DND-41 (cell line): Measurements from ENCODE around the gene EMC8.

Experiments
- ATAC-seq: fragments of 200-7000 bp; cut with Tn5 transposase; 3 replicates; pipeline ENCODE4 v1.9.1; 2021; ENCODE audit warnings: low read depth; ENCODE audit not compliant: insufficient read depth
- DNase-seq: peaks from one replicate; pipeline ENCODE4 v3.0.0-alpha.2; 2020
- H2AFZ ChIP-seq: 2 replicates; pipeline ENCODE4 v1.6.0; 2012; ENCODE audit warnings: low read depth, low read length
- H3K27ac ChIP-seq: 2 replicates; pipeline ENCODE4 v1.5.1; 2012; ENCODE audit warnings: low read length, inconsistent platforms
- H3K27me3 ChIP-seq: fragments of 200-600 bp; sonication (generic); 2 replicates; pipeline ENCODE4 v1.6.0; 2012; ENCODE audit warnings: low read length, mild to moderate bottlenecking, inconsistent platforms; ENCODE audit not compliant: insufficient read depth, poor library complexity
- H3K36me3 ChIP-seq: 2 replicates; pipeline ENCODE4 v1.5.1; 2012; ENCODE audit warnings: low read length, inconsistent platforms; ENCODE audit not compliant: insufficient read depth
- H3K4me1 ChIP-seq: 2 replicates; pipeline ENCODE4 v1.5.1; 2012; ENCODE audit warnings: mild to moderate bottlenecking, low read length; ENCODE audit not compliant: insufficient read depth
- H3K4me2 ChIP-seq: 2 replicates; pipeline ENCODE4 v1.6.0; 2012; ENCODE audit warnings: mild to moderate bottlenecking, moderate library complexity, low read length, inconsistent platforms; ENCODE audit not compliant: insufficient read depth
- H3K4me3 ChIP-seq, 2 experiments: fragments of 200-600 bp in 1 of 2; shearing (Covaris generic) in 1 of 2; 2 replicates each; pipeline ENCODE4 v1.5.1; 2012 to 2016; ENCODE audit warnings: inconsistent platforms in 2 of 2, low read length in 2 of 2, mild to moderate bottlenecking in 2 of 2, low read depth in 1 of 2, moderate library complexity in 1 of 2
- H3K79me2 ChIP-seq: 2 replicates; pipeline ENCODE4 v1.6.0; 2012; ENCODE audit warnings: low read length, inconsistent platforms; ENCODE audit not compliant: insufficient read depth
- H3K9ac ChIP-seq: 2 replicates; pipeline ENCODE4 v1.6.0; 2012; ENCODE audit warnings: low read depth, mild to moderate bottlenecking, inconsistent platforms, low read length, moderate library complexity
- H3K9me3 ChIP-seq: 2 replicates; pipeline ENCODE4 v1.5.1; 2012; ENCODE audit warnings: low read length, moderate library complexity, mild to moderate bottlenecking, inconsistent platforms; ENCODE audit not compliant: insufficient read depth, severe bottlenecking
- H4K20me1 ChIP-seq: 2 replicates; pipeline ENCODE4 v1.6.0; 2012; ENCODE audit warnings: low read length; ENCODE audit not compliant: insufficient read depth
- EZH2 ChIP-seq: IDR thresholded peaks from 3 replicates; pipeline ENCODE4 v1.6.1; 2012; ENCODE audit warnings: borderline replicate concordance, low read depth, mild to moderate bottlenecking, moderate library complexity, low read length, inconsistent platforms; ENCODE audit not compliant: severe bottlenecking
- TF ChIP-seq, protein P1 (sequence below): IDR thresholded peaks from 2 replicates; pipeline ENCODE4 v1.5.1; 2012; ENCODE audit warnings: borderline replicate concordance, low read length, moderate library complexity, mild to moderate bottlenecking; ENCODE audit not compliant: poor library complexity, severe bottlenecking; ENCODE audit errors: extremely low read depth

Gene EMC8

DNA sequence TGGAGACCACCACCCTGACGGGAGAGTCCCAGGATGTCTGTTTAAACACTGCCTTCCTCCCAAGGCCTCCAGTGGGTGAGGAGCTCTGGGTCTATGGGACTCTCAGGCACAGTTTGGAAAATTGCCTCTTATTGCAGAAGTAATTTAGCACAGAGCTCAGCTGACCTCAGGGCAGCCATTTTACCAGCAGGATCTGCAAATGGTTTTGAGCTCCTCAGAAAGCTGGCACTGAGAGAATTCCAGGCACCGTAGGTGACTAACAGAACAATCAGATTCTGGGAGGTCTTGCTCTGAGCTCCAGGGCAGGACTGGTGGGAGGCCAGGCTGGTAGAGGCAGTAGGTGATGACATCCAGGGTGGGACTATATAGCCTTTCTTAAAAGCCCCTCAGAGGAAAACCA, 31.1 kb downstream of the EMC8 start:
- H2AFZ ChIP-seq: no peak overlapping the region
- H3K4me2 ChIP-seq: no peak overlapping the region

GRCh38 chr16:85767531-85767930, 31.8 kb downstream of the EMC8 start:
- no peaks in the 10 kb centered on the region for H3K79me2 ChIP-seq
- no peak for DNase-seq
- no peak overlapping the region for H3K27ac ChIP-seq
- H3K4me2 ChIP-seq: no peak overlapping the region
- H3K27me3 ChIP-seq: no peaks in the 10 kb centered on the region
- no peak overlapping the region for H2AFZ ChIP-seq
- H3K9me3 ChIP-seq: no peaks in the 10 kb centered on the region
- H4K20me1 ChIP-seq: 0 out of 2 replicates have a peak, but pooled peaks cover 4% of the 10 kb centered on the region
- no peaks in the 10 kb centered on the region for H3K36me3 ChIP-seq
- no peak for ATAC-seq
- no peaks in the 10 kb centered on the region for H3K4me1 ChIP-seq
- H3K9ac ChIP-seq: no peak overlapping the region
- TF ChIP-seq, protein P1, sequence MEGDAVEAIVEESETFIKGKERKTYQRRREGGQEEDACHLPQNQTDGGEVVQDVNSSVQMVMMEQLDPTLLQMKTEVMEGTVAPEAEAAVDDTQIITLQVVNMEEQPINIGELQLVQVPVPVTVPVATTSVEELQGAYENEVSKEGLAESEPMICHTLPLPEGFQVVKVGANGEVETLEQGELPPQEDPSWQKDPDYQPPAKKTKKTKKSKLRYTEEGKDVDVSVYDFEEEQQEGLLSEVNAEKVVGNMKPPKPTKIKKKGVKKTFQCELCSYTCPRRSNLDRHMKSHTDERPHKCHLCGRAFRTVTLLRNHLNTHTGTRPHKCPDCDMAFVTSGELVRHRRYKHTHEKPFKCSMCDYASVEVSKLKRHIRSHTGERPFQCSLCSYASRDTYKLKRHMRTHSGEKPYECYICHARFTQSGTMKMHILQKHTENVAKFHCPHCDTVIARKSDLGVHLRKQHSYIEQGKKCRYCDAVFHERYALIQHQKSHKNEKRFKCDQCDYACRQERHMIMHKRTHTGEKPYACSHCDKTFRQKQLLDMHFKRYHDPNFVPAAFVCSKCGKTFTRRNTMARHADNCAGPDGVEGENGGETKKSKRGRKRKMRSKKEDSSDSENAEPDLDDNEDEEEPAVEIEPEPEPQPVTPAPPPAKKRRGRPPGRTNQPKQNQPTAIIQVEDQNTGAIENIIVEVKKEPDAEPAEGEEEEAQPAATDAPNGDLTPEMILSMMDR: no peak
- TF ChIP-seq EZH2: no peak
- no peak overlapping the region for H3K4me3 ChIP-seq

More for the DNA sequence above, 31.1 kb downstream of the EMC8 start:
- Histone ChIP-seq H3K4me1 (no peaks in the 10 kb centered on the region), H4K20me1 (0 out of 2 replicates have a peak, but pooled peaks cover 4% of the 10 kb centered on the region), H3K27me3 (no peaks in the 10 kb centered on the region), H3K27ac (no peak overlapping the region), H3K4me3 (no peak overlapping the region), H3K36me3 (no peaks in the 10 kb centered on the region), H3K79me2 (no peaks in the 10 kb centered on the region), H3K9ac (no peak overlapping the region), H3K9me3 (no peaks in the 10 kb centered on the region)
- no peak for TF ChIP-seq EZH2
- TF ChIP-seq, protein P1: no peak
- no peak for ATAC-seq
- DNase-seq: no peak

DNA sequence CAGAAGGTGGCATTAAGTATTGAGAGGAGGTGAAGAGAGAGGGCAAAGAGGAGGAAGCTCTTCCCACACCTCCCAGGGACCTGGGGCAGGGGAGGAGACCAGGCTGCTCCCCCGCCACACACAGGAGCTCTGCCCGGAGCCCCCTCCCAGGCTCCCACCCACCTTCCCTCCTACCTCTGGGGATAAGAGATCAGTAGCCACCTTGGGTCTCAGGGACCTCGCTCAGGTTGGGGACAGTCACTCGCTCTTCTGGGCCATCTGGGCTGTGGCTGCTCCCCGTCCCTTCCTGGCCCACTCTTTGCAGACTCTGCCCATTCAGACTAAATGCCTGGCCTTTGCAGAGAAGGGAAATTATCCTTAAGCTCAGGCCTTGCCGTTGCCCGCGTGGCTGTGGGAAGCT, 33.6 kb downstream of the EMC8 start:
- no peak for TF ChIP-seq EZH2
- TF ChIP-seq, protein P1: no peak
- Histone ChIP-seq H3K36me3 (no peaks in the 10 kb centered on the region), H4K20me1 (0 out of 2 replicates have a peak, but pooled peaks cover 4% of the 10 kb centered on the region), H3K27me3 (no peaks in the 10 kb centered on the region), H3K9ac (no peak overlapping the region), H3K4me3 (no peak overlapping the region), H3K27ac (no peak overlapping the region), H3K9me3 (no peaks in the 10 kb centered on the region), H3K79me2 (no peaks in the 10 kb centered on the region), H3K4me2 (no peak overlapping the region), H2AFZ (no peak overlapping the region), H3K4me1 (no peaks in the 10 kb centered on the region)
- DNase-seq (no peak), ATAC-seq (no peak)

DNA sequence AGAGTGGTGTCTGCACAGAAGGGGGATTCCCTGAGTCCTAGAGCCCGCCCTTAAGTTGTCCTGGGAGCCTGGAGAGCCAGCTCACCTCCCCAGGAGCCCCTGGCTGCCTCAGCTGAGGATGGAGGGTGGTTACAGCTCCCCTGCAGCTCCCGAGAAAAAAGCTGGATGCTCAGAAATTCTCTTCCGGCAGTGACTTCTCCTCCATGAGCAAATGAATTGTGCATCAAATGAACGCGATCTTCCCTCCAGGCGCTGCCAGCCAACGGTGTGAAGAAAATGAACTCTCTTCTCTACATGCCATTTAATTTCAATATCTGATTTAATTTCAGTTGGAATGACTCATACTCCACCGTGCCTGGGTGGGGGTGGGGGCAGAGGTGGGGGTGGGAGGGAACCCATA, 34.1 kb downstream of the EMC8 start:
- peaks cover 1% of the 10 kb centered on the region for H3K27me3 ChIP-seq
- H4K20me1 ChIP-seq: 0 out of 2 replicates have a peak, but pooled peaks cover 4% of the 10 kb centered on the region
- no peak for DNase-seq
- H3K9ac ChIP-seq: no peak overlapping the region
- no peaks in the 10 kb centered on the region for H3K36me3 ChIP-seq
- no peak for ATAC-seq
- H3K9me3 ChIP-seq: no peaks in the 10 kb centered on the region
- no peaks in the 10 kb centered on the region for H3K4me1 ChIP-seq
- no peaks in the 10 kb centered on the region for H3K79me2 ChIP-seq
- no peak overlapping the region for H3K4me3 ChIP-seq
- no peak overlapping the region for H2AFZ ChIP-seq
- no peak overlapping the region for H3K27ac ChIP-seq
- no peak overlapping the region for H3K4me2 ChIP-seq
- TF ChIP-seq, protein P1: no peak
